Neural cell (in vitro differentiated cells): ENCODE measurements around the gene HIVEP3. TPM values are rescaled to one million over a fixed set of nuclear protein-coding genes. Genes with fewer than 3 reads are reported as not detected.

Experiments used
- H2AFZ ChIP-seq: fragments of 200-600, 300-800 bp; sonication (generic), shearing (Covaris generic); 2 replicates; pipeline ENCODE4 v1.6.0; 2014; ENCODE audit warnings: low read depth, mild to moderate bottlenecking, antibody characterized with exemption, low read length, moderate library complexity
- H3F3A ChIP-seq: fragments of 200-600 bp; shearing (Covaris generic); 2 replicates; pipeline ENCODE4 v1.6.1; 2016; ENCODE audit warnings: mild to moderate bottlenecking, moderate library complexity, mixed read lengths, antibody characterized with exemption, low read length; ENCODE audit not compliant: insufficient read depth, poor library complexity, severe bottlenecking
- H3K27ac ChIP-seq: fragments of 200-600, 300-800 bp; sonication (generic), shearing (Covaris generic); 2 replicates; pipeline ENCODE4 v1.5.1; 2014; ENCODE audit warnings: mild to moderate bottlenecking, low read length, moderate library complexity
- H3K27me3 ChIP-seq: fragments of 300-800, 200-600 bp; sonication (generic), shearing (Covaris generic); 2 replicates; pipeline ENCODE4 v1.6.0; 2014; ENCODE audit warnings: mild to moderate bottlenecking, low read depth, low read length, moderate library complexity; ENCODE audit not compliant: insufficient read depth
- H3K36me3 ChIP-seq: fragments of 300-800, 200-600 bp; sonication (generic), shearing (Covaris generic); 2 replicates; pipeline ENCODE4 v1.5.1; 2014; ENCODE audit warnings: mild to moderate bottlenecking, antibody characterized with exemption, low read length, moderate library complexity; ENCODE audit not compliant: insufficient read depth
- H3K4me2 ChIP-seq: fragments of 300-800, 200-600 bp; sonication (generic), shearing (Covaris generic); 2 replicates; pipeline ENCODE4 v1.6.0; 2014; ENCODE audit warnings: mild to moderate bottlenecking, low read length
- H3K4me3 ChIP-seq: fragments of 300-800, 200-600 bp; sonication (generic), shearing (Covaris generic); 2 replicates; pipeline ENCODE4 v1.5.1; 2014; ENCODE audit warnings: mild to moderate bottlenecking, low read length, moderate library complexity
- H3K79me2 ChIP-seq: fragments of 200-600 bp; shearing (Covaris generic); replicated peaks from 2 replicates; pipeline ENCODE4 v1.6.0; 2014; ENCODE audit warnings: mild to moderate bottlenecking, low read length, moderate library complexity; ENCODE audit not compliant: insufficient read depth
- H3K9ac ChIP-seq: fragments of 300-800, 200-600 bp; sonication (generic), shearing (Covaris generic); 2 replicates; pipeline ENCODE4 v1.6.1; 2016; ENCODE audit warnings: mild to moderate bottlenecking, low read length, mixed read lengths
- H3K9me2 ChIP-seq: fragments of 200-600 bp; shearing (Covaris generic); 2 replicates; pipeline ENCODE4 v1.6.1; 2016; ENCODE audit warnings: mild to moderate bottlenecking, low read length, mixed read lengths; ENCODE audit not compliant: insufficient read depth
- H3K9me3 ChIP-seq: fragments of 200-600, 300-800 bp; sonication (generic), shearing (Covaris generic); 2 replicates; pipeline ENCODE4 v1.6.1; 2016; ENCODE audit warnings: mild to moderate bottlenecking, mixed run types, low read length, moderate library complexity, mixed read lengths
- H4K20me1 ChIP-seq: fragments of 200-600 bp; shearing (Covaris generic); 2 replicates; pipeline ENCODE4 v1.6.1; 2016; ENCODE audit warnings: mild to moderate bottlenecking, mixed run types; ENCODE audit not compliant: insufficient read depth
- EP300 ChIP-seq: fragments of 450-650 bp; conservative IDR thresholded peaks from 2 replicates; pipeline ENCODE4 v1.6.1; 2014; ENCODE audit warnings: antibody characterized with exemption, mild to moderate bottlenecking, moderate library complexity; ENCODE audit not compliant: poor library complexity, severe bottlenecking
- EZH2 ChIP-seq: fragments of 200-600, 300-800 bp; shearing (Covaris generic), sonication (generic); IDR thresholded peaks from 2 replicates; pipeline ENCODE4 v1.6.1; 2014; ENCODE audit warnings: antibody characterized with exemption, low read length, borderline replicate concordance, mild to moderate bottlenecking; ENCODE audit not compliant: insufficient read depth, poor library complexity, severe bottlenecking
- MXI1 ChIP-seq: fragments of 450-650 bp; conservative IDR thresholded peaks from 2 replicates; pipeline ENCODE4 v1.6.1; 2014; ENCODE audit warnings: antibody characterized with exemption, mild to moderate bottlenecking; ENCODE audit not compliant: poor library complexity, severe bottlenecking
- POLR2AphosphoS5 ChIP-seq: IDR thresholded peaks from 2 replicates; pipeline ENCODE4 v1.6.1; 2012
- RAD21 ChIP-seq: fragments of 450-650 bp; conservative IDR thresholded peaks from 2 replicates; pipeline ENCODE4 v1.6.1; 2014; ENCODE audit warnings: antibody characterized with exemption, mild to moderate bottlenecking, moderate library complexity
- SMC3 ChIP-seq: fragments of 450-650 bp; conservative IDR thresholded peaks from 2 replicates; pipeline ENCODE4 v1.6.1; 2014; ENCODE audit warnings: antibody characterized with exemption, mild to moderate bottlenecking, moderate library complexity; ENCODE audit not compliant: poor library complexity
- TAF1 ChIP-seq: IDR thresholded peaks from 2 replicates; pipeline ENCODE4 v1.6.1; 2012; ENCODE audit warnings: low read depth
- polyA plus RNA-seq: library from polyadenylated mRNA; depleted of rRNA; stranded (reverse); fragments of >200 nt; gene quantifications from 2 replicates; pipeline ENCODE4 v1.2.3, GENCODE V29; 2014
- TF ChIP-seq, protein P1 (sequence below): fragments of 450-650 bp; IDR thresholded peaks from 2 replicates; pipeline ENCODE4 v1.5.1; 2014; ENCODE audit warnings: antibody characterized with exemption, mild to moderate bottlenecking, moderate library complexity; ENCODE audit not compliant: poor library complexity, severe bottlenecking
- TF ChIP-seq, protein P2 (sequence below): IDR thresholded peaks from 2 replicates; pipeline ENCODE4 v1.6.1; 2012; ENCODE audit warnings: borderline replicate concordance

The HIVEP3 gene
- polyA plus RNA-seq, 1 donor from 2014 or later = 2.6 TPM

DNA sequence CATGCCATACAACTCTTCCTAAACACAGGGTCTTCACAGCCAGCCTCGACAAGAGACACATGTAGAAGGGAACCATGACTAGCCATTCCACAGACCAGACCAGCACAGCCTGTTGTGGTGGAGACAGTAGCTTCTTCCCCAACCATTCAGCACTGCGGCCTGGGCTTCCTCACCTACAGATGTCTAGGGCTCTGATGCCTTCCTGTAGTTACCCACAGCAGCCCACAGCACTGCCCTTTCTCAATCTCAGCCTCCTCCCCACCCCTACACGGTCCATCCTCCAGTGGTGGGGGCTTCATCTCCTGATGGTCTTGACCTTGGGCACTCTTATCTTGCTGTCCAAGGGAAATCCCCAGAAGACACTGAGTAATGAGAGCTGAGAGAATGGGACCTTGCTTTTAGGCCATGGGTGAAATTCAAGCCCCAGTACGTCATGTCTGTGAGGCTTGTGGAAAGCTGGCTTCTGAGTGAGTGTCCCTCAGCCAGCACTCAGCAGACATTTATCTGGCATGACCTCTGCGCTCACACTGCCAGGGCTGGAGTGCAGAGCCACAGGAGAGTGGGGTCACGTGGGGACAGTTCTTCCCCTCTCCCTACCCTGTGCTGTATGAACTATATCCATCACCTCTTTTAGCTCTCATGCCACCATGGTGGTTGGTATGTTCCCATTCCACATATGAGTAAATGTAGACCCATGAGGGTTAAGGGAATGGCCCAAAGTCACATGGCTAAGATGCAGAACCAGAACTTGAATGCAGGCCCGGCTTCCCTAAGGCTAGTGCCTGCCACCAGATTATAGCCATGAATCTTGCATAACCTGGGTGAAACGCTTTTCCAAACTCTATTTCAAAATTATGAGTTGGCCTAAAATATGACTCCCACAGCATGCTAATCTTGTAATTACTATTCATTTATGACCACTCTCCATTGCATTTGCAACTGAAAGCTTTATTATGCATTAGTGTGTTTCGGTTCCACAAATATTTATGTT is 104.7 kb downstream of the HIVEP3 start:
- Histone ChIP-seq H3K4me3 (no peak overlapping the region), H3K79me2 (no peaks in the 10 kb centered on the region), H3F3A (no peaks in the 10 kb centered on the region), H3K9ac (no peak overlapping the region), H3K4me2 (no peak overlapping the region), H3K9me2 (no peaks in the 10 kb centered on the region), H3K27ac (no peak overlapping the region), H4K20me1 (no peaks in the 10 kb centered on the region), H3K36me3 (no peaks in the 10 kb centered on the region), H3K9me3 (no peaks in the 10 kb centered on the region), H2AFZ (no peak overlapping the region), H3K27me3 (no peaks in the 10 kb centered on the region)
- no peak for TF ChIP-seq EP300
- no peak for TF ChIP-seq POLR2AphosphoS5
- TF ChIP-seq, protein P1, sequence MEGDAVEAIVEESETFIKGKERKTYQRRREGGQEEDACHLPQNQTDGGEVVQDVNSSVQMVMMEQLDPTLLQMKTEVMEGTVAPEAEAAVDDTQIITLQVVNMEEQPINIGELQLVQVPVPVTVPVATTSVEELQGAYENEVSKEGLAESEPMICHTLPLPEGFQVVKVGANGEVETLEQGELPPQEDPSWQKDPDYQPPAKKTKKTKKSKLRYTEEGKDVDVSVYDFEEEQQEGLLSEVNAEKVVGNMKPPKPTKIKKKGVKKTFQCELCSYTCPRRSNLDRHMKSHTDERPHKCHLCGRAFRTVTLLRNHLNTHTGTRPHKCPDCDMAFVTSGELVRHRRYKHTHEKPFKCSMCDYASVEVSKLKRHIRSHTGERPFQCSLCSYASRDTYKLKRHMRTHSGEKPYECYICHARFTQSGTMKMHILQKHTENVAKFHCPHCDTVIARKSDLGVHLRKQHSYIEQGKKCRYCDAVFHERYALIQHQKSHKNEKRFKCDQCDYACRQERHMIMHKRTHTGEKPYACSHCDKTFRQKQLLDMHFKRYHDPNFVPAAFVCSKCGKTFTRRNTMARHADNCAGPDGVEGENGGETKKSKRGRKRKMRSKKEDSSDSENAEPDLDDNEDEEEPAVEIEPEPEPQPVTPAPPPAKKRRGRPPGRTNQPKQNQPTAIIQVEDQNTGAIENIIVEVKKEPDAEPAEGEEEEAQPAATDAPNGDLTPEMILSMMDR = no peak
- TF ChIP-seq RAD21 = no peak
- no peak for TF ChIP-seq MXI1
- no peak for TF ChIP-seq SMC3
- no peak for TF ChIP-seq TAF1
- TF ChIP-seq, protein P2, sequence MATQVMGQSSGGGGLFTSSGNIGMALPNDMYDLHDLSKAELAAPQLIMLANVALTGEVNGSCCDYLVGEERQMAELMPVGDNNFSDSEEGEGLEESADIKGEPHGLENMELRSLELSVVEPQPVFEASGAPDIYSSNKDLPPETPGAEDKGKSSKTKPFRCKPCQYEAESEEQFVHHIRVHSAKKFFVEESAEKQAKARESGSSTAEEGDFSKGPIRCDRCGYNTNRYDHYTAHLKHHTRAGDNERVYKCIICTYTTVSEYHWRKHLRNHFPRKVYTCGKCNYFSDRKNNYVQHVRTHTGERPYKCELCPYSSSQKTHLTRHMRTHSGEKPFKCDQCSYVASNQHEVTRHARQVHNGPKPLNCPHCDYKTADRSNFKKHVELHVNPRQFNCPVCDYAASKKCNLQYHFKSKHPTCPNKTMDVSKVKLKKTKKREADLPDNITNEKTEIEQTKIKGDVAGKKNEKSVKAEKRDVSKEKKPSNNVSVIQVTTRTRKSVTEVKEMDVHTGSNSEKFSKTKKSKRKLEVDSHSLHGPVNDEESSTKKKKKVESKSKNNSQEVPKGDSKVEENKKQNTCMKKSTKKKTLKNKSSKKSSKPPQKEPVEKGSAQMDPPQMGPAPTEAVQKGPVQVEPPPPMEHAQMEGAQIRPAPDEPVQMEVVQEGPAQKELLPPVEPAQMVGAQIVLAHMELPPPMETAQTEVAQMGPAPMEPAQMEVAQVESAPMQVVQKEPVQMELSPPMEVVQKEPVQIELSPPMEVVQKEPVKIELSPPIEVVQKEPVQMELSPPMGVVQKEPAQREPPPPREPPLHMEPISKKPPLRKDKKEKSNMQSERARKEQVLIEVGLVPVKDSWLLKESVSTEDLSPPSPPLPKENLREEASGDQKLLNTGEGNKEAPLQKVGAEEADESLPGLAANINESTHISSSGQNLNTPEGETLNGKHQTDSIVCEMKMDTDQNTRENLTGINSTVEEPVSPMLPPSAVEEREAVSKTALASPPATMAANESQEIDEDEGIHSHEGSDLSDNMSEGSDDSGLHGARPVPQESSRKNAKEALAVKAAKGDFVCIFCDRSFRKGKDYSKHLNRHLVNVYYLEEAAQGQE = no peak
- TF ChIP-seq EZH2 = no peak

DNA sequence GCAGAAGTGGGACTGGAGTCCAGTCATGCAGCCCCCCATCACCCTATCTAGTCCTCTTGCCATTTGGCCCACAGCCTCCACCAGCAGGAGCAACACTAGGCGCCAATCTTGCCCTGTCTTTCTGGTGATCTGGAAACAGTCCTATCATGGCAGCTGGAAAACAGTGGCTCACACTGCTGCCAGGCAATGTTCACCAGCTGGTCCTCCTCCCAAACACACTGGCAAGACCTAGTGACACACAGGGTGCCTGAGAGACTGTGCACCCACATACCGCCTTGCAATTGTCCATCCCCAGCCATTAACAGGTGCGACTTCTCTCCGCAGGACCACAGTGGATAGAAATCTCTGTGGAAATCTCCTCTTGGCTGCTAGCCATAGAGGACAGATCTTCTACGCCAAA is 105.5 kb downstream of the HIVEP3 start:
- Histone ChIP-seq H3K27me3 (no peaks in the 10 kb centered on the region), H3K4me3 (no peak overlapping the region), H3K27ac (no peak overlapping the region), H3K9me2 (no peaks in the 10 kb centered on the region), H3K4me2 (no peak overlapping the region), H3K79me2 (no peaks in the 10 kb centered on the region), H3K9ac (no peak overlapping the region), H3F3A (no peaks in the 10 kb centered on the region), H3K36me3 (no peaks in the 10 kb centered on the region), H2AFZ (no peak overlapping the region), H3K9me3 (no peaks in the 10 kb centered on the region), H4K20me1 (no peaks in the 10 kb centered on the region)
- TF ChIP-seq RAD21 = no peak
- TF ChIP-seq EZH2 = no peak
- TF ChIP-seq, protein P2 = no peak
- no peak for TF ChIP-seq SMC3
- no peak for TF ChIP-seq MXI1
- TF ChIP-seq POLR2AphosphoS5 = no peak
- TF ChIP-seq, protein P1 = no peak
- TF ChIP-seq EP300 = no peak
- TF ChIP-seq TAF1 = no peak
